ENCODE data around the gene CHST10. TPM values are rescaled to one million over a fixed set of nuclear protein-coding genes. Genes with fewer than 3 reads are reported as not detected.
"Not testable (repeated sequence)": the region's sequence is repeated elsewhere in the genome, so short reads cannot be mapped to it uniquely, and the experiment has no call there.

The CHST10 gene, protein sequence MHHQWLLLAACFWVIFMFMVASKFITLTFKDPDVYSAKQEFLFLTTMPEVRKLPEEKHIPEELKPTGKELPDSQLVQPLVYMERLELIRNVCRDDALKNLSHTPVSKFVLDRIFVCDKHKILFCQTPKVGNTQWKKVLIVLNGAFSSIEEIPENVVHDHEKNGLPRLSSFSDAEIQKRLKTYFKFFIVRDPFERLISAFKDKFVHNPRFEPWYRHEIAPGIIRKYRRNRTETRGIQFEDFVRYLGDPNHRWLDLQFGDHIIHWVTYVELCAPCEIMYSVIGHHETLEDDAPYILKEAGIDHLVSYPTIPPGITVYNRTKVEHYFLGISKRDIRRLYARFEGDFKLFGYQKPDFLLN
- 11.6 TPM for polyA plus RNA-seq (ENCODE audit: insufficient read length)

DNA sequence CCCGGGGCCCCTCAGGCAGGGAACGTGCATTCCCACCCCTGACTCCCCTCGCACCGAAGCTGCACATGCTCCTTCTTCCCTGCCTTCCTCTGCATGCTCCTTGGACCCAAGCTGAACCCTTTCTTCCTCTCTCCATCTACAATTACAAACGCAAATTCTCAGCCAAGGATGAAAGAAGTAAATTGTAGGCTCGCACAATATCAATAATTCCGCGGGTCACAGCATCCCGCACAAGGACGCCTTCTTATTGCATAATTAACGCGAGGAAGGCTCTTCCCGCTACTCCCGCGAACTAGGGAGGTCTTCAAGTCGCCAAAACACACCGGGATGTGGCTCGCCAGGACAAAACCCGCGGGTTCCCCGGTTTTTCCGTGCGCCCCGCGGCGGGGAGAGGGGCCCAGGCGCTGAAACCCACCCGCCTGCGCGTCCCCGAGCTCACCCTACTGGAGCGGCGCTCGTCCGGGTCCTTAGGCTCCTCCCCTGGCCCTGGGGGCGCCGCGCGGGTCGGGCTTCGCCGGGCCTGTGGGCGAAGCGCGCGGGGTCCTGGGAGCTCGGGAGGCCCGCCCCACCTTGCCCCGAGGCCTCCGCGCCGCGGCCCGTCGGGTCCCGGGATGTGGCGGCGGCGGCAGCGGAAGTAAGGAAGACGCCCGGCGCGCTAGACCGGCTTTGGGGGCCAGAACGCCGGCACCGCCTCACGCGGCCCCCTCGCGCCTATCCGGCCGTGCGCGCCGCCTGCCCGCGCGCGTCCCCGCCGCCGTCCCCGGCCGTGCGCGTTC is at the start of gene CHST10:
TSS of gene CHST10 (minus strand) at position 734 of the 776 bp plus-strand sequence. CDS start 10,993 bp downstream, outside the sequence.
- peak; percentile 71 for DNase-seq

DNA sequence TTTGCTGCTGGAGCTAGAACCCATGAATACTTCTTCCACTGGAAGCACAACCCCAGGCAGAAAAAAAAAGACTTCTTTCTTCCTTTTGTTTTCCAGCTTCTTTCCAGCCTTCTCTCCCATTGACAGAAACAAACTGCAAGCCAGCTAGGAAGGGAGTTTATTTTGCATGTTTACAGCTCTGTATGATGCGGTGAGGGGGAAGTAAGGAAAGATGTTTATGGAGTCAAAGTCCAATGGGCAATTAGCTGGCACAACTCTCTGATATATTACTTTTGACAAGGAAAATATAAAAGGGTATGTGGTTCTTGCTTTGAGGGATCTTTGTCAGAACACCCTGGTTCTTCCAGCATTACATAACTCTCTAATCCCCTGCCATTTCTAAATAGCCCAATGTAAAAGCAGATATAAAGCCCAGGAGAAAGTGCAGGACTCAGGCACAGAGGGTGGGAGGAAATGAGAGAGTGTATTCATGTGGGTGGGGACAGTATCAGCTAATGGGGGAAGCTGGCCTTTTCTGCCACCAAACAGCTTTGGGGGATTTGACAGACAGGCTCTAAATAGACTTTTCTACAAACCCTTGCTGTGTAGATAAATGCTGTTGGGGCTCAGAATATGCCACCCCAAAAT is 43.5 kb upstream of the CHST10 start:
- no peak for DNase-seq

DNA sequence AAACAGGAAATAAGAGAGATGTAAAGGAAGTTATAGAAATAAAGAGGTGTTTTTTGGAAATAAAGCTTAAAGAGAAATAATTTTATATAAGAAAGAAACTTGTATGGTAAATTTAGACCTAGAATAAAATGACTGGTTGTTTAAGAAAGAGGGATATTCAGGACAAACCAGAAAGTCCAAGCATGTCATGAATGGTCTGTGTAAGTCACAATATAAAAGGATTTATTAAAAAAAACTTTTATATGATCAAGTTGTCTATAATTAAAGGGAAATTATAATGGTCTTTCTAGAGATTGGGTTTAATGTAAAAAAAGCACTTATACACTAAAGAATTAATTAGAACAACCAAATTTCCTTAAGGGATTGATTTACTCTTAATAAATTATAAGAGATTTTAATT is 38.9 kb upstream of the CHST10 start:
- not testable (repeated sequence) for DNase-seq

DNA sequence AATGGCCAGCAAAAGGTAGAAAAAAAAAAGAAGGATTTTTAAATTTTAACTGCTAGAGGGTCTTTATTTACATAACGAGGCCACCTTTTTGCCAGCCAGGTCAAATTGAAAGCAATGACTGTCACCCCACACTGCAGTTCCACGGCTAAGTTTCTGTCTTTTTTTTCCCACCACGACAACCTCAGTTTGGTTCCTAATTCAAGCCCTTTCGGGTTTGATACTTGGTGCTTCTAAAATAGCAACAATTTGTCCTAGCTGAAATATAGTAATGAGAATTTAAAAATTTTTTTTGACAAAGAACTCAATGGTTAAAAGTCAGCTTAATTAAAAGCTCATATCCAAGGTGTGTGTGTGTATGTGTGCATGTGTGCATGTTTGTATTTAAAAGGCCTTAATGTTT is 36.4 kb upstream of the CHST10 start:
- DNase-seq = no peak

DNA sequence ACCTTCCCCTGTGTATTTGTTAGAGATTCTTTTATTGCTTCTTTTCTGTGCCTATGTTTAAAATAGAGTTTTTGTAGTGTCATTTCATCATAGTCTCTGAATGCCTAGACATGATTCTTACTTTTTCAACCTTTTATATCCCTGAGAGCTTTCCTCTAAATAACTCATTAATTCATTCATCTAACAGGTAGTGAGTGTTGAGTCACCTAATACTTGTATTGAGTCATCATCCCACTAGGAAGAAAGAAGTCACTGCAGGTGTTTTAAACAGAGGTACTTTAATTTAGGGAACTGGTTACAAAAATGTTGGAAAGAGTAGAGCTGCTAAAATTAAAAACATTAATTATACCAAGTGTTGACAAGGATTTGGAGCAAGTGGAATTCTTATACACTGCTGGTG is 34.3 kb upstream of the CHST10 start:
- DNase-seq = no peak

DNA sequence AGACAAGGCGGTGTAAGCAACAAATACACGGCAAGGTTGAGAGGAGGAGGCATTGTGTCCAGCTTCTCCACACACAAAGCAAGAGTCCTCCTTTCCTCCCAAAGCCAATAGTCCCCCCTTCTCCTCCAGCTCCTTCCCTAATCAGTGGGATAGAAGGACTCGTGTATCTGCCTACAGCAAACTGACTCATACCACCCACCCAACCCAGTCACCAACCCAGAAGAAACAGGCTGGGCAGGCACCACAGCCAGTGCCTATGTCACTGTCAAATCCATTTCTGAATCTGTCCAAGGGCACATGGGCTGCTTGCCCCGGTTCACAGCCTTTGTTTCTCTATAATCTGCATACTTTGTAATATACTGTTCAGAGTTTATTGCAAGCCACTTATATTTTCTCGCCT is 33.6 kb upstream of the CHST10 start:
- no peak for DNase-seq

DNA sequence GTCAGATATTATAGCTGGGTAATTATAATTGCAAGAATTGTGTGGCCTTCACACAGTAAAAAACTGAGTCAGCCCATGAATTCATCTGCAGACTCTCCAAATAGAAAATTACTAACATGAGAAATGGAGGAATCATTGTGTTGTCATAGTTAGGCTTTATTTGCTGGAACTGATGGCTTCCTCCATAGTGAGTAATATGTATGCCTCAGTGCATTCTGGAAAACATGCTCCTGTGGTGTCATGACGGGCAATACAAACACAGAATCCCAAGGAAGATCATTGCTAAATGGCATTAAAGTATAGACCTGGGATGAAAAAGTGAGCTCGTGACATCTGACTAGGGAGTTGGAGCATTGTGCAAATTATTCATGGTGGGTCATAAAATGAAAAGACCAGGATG is 29.2 kb upstream of the CHST10 start:
- no peak for DNase-seq

DNA sequence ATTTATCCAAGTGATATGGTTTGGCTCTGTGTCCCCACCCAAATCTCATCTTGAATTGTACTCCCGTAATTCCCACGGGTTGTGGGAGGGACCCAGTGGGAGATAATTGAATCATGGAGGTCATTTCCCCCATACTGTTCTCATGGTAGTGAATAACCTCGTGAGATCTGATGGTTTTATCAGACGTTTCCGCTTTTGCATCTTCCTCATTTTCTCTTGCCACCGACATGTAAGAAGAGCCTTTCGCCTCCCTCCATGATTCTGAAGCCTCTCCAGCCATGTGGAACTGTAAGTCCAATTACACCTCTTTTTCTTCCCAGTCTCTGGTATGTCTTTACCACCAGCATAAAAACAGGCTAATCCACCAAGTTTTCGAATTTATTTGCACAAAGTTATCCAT is 20.3 kb upstream of the CHST10 start:
- no peak for DNase-seq

DNA sequence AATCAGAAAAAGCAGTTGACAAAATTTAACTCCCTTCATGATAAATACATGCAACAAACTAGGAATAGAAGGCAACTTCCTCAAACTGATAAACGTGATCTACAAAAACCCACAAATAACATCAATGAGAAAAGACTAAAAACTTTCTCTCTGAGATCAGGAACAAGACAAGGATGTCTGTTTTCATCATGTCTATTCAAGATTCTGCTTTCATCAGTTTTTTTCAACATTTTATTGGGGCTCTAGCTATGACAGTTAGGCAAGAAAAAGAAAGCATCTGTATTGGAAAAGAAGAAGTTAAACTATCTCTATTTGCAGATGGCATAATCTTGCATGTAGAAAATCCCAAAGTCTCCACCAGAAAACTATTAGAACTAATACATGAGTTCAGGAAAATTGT is 12.3 kb upstream of the CHST10 start:
- DNase-seq = no peak

DNA sequence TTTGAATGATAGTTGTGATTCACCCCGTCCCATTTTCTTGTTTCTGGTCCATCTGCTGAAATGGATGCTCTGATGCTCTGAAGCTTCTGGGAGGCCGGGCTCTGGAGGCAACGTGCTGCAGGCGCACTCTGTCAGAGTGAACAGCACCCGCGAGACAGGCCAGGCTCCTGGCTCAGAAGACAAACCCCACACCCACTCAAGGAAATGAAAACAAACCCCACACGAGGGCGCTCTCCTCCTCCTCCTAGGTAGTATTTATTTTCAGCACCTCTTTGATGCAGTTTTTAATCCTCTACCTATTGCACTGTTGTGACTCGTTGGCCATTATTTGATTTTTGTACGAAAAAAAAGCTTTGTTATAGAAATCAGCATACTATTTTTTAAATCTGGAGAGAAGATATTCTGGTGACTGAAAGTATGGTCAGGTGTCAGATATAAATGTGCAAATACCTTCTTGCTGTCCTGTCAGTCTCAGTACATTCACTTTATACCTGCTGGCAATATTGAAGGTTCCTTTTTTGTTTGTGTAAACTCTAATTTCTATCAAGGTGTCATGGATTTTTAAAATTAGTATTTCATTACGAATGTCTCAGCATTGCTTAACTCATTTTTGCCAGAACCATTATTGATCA is 10.3 kb upstream of the CHST10 start:
- no peak for DNase-seq

DNA sequence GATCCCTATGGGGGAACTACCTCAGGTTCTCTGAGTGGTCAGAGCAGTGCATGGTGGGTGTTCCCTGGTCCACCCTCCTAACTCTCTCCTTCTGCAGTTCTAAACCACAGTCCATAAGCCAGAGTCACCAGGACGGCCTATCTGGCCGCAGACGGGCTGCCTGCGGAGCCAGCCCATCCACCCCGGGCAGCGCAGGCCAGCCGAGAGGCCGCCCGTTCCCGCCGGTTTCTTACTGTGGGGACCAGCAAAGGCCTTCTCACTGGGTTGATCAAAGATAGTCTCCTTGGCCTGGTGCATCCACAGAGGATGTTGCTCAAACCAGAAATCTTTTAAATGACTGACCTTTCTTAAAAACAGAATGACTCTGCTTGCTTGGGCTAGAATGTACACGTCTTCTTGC is 9.6 kb upstream of the CHST10 start:
- no peak for DNase-seq

DNA sequence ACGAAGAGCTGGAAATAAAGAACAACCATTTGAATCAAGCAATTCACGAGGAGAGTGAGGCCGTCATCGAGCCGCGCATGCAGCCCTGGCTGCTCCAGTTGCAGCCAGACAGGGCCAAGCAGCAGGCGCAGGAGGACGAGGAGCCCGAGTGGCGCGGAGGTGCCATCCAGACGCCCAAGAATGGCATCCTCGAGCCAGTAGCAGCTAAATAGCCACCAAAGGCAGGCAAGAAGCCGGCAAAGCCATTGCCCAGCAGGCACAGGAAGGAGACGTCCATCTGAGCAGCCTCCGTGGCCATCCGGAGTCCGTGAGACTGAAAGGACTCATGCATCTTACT is 8.9 kb upstream of the CHST10 start:
- DNase-seq = no peak

DNA sequence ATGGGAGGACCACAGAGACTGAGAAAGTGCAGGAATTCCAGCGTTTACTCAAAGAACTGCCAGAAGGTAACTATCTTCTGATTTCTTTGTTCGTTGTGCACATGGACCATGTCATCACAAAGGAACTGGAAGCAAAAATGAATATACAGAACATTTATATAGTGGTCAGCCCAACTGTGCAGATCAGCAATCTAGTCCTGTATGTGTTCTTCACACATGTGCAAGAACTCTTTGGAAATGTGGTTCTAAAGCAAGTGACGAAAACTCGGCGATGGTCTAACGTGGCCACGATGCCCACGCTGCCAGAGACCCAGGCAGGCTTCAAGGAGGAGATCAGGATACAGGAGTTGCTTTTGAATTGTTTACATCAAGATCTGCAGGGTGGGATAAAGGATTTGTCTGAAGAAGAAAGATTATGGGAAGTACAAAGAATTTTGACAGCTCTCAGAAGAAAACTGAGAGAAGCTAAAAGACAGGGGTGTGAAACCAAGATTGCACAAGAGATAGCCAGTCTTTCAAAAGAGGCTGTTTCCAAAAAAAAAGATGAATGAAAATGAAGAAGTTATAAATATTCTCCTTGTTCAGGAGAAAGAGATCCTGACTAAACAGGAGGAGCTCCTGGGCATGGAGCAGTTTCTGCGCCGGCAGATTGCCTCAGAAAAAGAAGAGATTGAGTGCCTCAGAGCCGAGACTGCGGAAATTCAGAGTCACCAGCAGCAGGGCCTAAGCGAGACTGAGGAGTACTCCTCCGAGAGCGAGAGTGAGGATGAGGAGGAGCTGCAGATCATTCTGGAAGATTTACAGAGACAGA is 8.3 kb upstream of the CHST10 start:
- DNase-seq = no peak

DNA sequence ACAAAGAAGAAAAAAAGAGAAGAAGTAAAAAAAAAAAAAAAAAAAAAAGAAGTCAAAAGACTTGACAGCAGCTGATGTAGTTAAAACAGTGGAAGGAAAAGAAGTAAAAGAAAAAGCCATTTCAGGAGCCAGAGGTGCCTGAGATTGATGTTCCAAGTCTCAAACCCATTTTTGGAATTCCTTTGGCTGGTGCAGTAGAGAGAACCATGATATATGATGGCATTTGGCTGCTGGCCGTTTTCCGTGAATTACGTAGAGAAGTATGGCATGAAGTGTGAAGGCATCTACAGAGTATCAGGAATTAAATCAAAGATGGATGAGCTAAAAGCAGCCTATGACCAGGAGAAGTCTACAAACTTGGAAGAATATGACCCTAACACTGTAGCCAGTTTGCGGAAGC is 7.6 kb upstream of the CHST10 start:
- no peak for DNase-seq

DNA sequence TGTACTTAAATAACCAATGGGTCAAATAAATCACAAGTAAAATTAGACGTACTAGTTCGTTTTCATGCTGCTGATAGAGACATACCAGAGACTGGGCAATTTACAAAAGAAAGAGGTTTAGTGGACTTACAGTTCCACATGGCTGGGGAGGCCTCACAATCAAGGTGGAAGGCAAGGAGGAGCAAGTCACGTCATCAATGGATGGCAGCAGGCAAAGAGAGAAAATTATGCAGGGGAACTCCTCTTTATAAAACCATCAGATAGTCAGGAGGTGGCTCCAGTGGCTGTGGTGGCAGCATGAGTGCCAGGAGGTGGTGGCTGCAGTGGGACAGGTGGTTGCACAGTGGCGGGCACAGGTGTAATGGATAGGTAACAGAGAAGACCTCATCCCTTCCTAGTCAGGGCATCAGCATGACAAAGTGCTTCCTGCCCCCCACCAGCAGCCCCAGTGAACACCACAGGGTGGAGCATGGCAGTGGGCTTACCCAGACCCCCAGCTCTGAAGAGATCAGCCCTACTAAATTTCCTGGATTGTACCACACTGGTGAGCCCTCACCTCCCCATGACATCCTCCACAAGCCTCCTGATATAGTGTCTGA is 6.9 kb upstream of the CHST10 start:
- DNase-seq = no peak

DNA sequence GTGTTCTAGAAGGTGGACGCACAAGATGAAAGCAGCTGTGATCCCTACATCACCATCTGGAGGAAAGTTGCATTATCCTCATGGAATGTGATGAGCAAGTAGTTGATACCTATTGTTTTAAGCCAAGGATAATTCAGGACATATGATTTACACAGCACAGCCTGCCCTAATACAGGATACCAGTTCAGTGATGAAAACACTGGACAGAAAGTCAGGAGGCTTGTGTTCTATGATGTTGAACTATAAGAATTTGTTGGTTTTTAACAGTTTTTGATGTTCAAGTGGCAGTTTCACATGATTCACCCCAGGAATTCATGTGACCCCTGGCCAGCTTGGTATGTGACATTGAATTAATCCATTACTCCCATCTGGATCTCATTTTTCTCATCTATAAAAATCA is 6.2 kb upstream of the CHST10 start:
- DNase-seq = no peak

DNA sequence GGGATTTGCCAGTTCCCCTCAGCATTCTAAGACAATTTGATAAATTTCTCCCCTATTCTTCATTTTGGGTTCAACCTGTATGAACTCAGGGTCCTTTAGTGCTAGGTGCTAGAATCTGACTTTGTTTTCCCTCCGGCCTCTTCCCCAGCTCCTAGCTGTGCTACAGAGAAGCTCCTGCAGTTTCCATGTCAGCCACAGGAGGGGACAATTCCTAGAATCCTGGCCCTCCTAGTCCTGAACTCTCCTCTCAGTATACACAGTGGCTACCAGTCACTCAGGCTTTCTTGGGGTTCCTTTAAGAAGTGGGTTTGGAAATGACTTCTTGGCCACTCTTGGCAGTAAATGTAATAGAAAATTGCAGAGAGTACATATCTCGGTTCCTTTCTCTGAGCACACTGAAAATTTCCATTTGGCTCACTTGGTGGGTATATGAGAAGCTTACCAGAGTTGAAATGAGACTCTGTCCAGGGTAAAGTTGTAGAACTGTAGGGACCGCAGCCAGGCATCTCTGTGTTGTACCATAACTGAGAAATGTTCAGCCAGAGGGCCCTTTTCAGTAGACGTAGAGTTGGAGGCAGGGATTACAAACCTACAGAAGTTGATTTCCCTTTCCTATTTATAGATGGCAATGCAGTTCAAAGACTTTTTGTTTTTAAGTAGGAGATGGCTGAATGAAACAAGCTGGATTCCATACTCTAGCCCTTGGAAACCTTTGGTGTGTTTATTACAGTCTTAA is 5.0 kb upstream of the CHST10 start:
- DNase-seq = no peak

DNA sequence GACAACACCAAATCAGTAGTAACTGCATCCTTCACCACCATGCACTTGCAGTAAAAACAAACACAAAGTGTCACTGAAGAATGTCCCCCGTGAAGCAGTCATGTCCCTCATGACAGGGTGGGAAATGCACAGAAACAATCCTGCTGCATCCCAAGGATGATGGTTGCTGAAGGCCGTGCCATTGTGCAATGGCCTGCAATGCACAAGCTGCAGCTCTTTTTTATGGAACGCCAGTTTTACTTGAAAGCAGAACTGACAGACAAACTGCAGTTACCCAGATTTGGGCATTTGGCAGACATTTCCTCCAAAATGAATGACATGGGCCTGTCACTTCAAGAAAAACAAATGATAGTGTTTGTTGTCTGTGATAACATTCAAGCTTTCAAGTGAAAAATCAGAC is 2.4 kb upstream of the CHST10 start:
- DNase-seq = no peak

DNA sequence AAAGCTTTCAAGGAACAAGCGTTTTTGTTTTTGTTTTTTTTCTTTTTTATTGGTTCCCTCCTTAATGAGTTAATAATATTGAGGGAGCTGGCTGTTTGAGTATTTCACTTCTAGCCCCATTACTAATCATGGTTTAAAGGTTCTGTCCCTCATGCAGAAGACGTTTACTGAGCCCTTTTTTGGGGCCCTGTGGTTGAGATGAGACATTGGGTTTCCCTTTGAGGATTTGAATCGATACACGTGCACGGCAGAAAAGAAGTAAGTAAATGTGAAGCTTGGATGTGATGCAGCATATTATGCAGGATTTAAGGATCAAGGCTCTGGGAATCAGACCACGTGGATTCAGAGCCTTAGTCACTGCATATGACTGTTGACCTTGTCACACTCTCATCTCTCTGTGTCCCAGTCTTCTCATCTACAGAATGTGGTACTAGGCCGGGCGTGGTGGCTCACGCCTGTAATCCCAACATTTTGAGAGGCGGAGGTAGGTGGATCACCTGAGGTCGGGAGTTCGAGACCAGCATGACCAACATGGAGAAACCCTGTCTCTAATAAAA is 1.0 kb upstream of the CHST10 start:
- DNase-seq = no peak

DNA sequence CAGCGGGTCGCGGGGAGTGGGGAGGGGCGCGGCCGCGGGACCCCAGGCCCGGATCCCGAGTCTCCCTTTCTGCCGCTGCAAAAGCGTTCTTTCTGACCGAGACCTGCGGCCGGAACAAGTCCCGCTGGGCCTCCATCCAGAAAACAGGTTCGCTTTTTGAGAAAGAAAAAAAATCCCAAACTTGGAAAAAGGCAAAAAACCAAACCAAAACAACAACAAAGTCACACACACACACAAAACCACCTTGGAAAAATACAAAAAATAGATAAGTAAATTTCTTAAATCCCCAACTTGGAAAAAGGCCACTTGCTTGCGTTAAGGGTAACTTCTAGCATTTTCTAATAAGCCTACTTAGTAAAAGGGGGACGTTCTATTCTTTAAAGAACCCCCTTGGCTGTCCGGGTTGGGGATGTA is 250 bp upstream of the CHST10 start:
- no peak for DNase-seq

DNA sequence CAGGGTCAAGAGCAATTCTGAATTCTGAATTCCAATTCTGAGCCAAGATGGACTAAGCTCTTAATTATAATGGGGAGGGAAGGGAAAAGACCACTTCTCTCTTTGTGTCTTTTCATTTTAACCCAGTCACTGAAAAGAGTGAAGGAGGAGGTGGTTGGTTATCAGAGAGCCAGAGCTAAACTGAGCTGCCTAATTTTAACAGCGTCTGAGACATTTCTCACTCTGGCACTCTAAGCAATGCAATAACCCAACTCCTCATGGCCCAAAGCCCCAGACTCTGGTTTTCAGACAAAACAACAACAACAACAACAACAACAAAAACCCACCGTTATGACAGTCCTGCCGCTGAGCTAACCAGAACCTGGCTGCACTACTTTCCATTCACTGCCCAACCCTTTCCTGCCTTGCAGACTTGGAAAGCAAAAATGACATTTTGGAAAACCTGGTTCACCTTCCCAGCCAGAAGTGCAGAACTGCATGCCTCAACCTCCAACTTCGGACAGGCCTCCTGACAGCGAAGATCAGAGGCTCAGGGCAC is 1.0 kb downstream of the CHST10 start:
- DNase-seq = peak; percentile 9

All from hindlimb muscle (tissue), 1 donor.